ENCODE measurements around the gene ZNF407. TPM values are rescaled to one million over a fixed set of nuclear protein-coding genes. Genes with fewer than 3 reads are reported as not detected.

Gene ZNF407
- total and polyA plus RNA-seq, 8 donors, result 2.1 to 49.0 (median 14.6) TPM

- intact Hi-C loops (cut with DNase I; ENCODE audit: low total_unique reads), result no loop called here
- no peaks in the 10 kb centered on the region for H3K36me3 ChIP-seq
- no peaks in the 10 kb centered on the region for H3K4me1 ChIP-seq
- 69 to 93% (median 90%) methylated on average over 8 of the region's 8 CpGs for WGBS, 5 donors
- no peaks in the 10 kb centered on the region for H3K27me3 ChIP-seq
- no peak overlapping the region for H3K4me3 ChIP-seq
- DNase-seq, result no peak
- no peaks in the 10 kb centered on the region for H3K9me3 ChIP-seq
- no peak for TF ChIP-seq CTCF (IDR thresholded peaks at IDR 0.05)
- no peak overlapping the region for H3K27ac ChIP-seq
These were observed 510.2 kb downstream of the ZNF407 start for GRCh38 chr18:75107931-75108276.

GRCh38 chr18:75108579-75109318, 511.1 kb downstream of the ZNF407 start:
- WGBS, 5 donors, result 82 to 88% (median 84%) methylated on average over 20 of the region's 20 CpGs
- no peak overlapping the region for H3K4me3 ChIP-seq
- no peaks in the 10 kb centered on the region for H3K27me3 ChIP-seq
- H3K27ac ChIP-seq, result no peak overlapping the region
- no peaks in the 10 kb centered on the region for H3K4me1 ChIP-seq
- H3K9me3 ChIP-seq, result no peaks in the 10 kb centered on the region
- intact Hi-C loops (cut with DNase I; ENCODE audit: low total_unique reads), result no loop called here
- H3K36me3 ChIP-seq, result no peaks in the 10 kb centered on the region
- TF ChIP-seq POLR2A (IDR thresholded peaks at IDR 0.05) (no peak), EP300 (IDR thresholded peaks at IDR 0.05) (no peak), POLR2AphosphoS5 (IDR thresholded peaks at IDR 0.05) (no peak), CTCF (IDR thresholded peaks at IDR 0.05) (no peak)
- no peak for DNase-seq

- TF ChIP-seq CTCF (IDR thresholded peaks at IDR 0.05), result no peak
- TF ChIP-seq POLR2A (IDR thresholded peaks at IDR 0.05), result no peak
- TF ChIP-seq EP300 (IDR thresholded peaks at IDR 0.05), result no peak
- TF ChIP-seq POLR2AphosphoS5 (IDR thresholded peaks at IDR 0.05), result no peak
- Histone ChIP-seq H3K4me3 (no peak overlapping the region), H3K9me3 (no peaks in the 10 kb centered on the region), H3K4me1 (no peaks in the 10 kb centered on the region), H3K27me3 (no peaks in the 10 kb centered on the region), H3K36me3 (no peaks in the 10 kb centered on the region), H3K27ac (peak overlapping the region in 1 of 5 donors; percentile 17)
- intact Hi-C loops (cut with DNase I; ENCODE audit: low total_unique reads), result no loop called here
- 64 to 76% (median 70%) methylated on average over 7 of the region's 7 CpGs for WGBS, 5 donors
- DNase-seq, result no peak
These were observed 511.6 kb downstream of the ZNF407 start for GRCh38 chr18:75109319-75109691.

- no peaks in the 10 kb centered on the region for H3K36me3 ChIP-seq
- no peaks in the 10 kb centered on the region for H3K9me3 ChIP-seq
- 91 to 96% (median 93%) methylated on average over 10 of the region's 10 CpGs for WGBS, 5 donors
- H3K4me1 ChIP-seq, result no peaks in the 10 kb centered on the region
- intact Hi-C loops (cut with DNase I; ENCODE audit: low total_unique reads), result no loop called here
- no peak overlapping the region for H3K4me3 ChIP-seq
- no peaks in the 10 kb centered on the region for H3K27me3 ChIP-seq
- no peak for TF ChIP-seq EP300 (IDR thresholded peaks at IDR 0.05)
- no peak for TF ChIP-seq CTCF (IDR thresholded peaks at IDR 0.05)
- no peak for TF ChIP-seq POLR2A (IDR thresholded peaks at IDR 0.05)
- TF ChIP-seq POLR2AphosphoS5 (IDR thresholded peaks at IDR 0.05), result no peak
- DNase-seq, result no peak
- peak overlapping the region in 1 of 5 donors; percentile 17 for H3K27ac ChIP-seq
These were observed 512.1 kb downstream of the ZNF407 start for GRCh38 chr18:75109819-75110218.

Data from stomach (tissue), 9 donors.